Testis (tissue), 3 donors: Measurements from ENCODE around the gene CDH4. TPM values are rescaled to one million over a fixed set of nuclear protein-coding genes. Genes with fewer than 3 reads are reported as not detected.

Experiments used
- DNase-seq: peaks from one replicate; pipeline ENCODE4 v3.0.0-alpha.2; 2019
- H3K27ac ChIP-seq, 2 donors: fragments of 200-600 bp; sonication (generic); one replicate each; pipeline ENCODE4 v1.5.1; 2019
- H3K27me3 ChIP-seq: fragments of 200-600 bp; sonication (generic); one replicate; pipeline ENCODE4 v1.5.1; 2019
- H3K36me3 ChIP-seq: fragments of 200-600 bp; sonication (generic); one replicate; pipeline ENCODE4 v1.5.1; 2017; ENCODE audit warnings: low read depth; ENCODE audit errors: missing control alignments
- H3K4me1 ChIP-seq: fragments of 200-600 bp; sonication (generic); one replicate; pipeline ENCODE4 v1.5.1; 2019
- H3K4me3 ChIP-seq, 2 donors: fragments of 200-600 bp; sonication (generic); one replicate each; pipeline ENCODE4 v1.5.1; 2017 to 2019
- H3K9me3 ChIP-seq: fragments of 200-600 bp; sonication (generic); one replicate; pipeline ENCODE4 v1.5.1; 2017
- CTCF ChIP-seq, 3 experiments: fragments of 450-650 bp in 2 of 3; fragments of 200-600 bp in 1 of 3; sonication (generic) in 1 of 3; IDR thresholded peaks; one replicate each; pipeline ENCODE4 v1.5.1; 2016 to 2019; ENCODE audit warnings: antibody characterized with exemption in 3 of 3, mild to moderate bottlenecking in 2 of 3, moderate library complexity in 1 of 3
- POLR2A ChIP-seq: fragments of 450-650 bp; IDR thresholded peaks from one replicate; pipeline ENCODE4 v1.6.1; 2017; ENCODE audit warnings: antibody characterized with exemption, mild to moderate bottlenecking, moderate library complexity
- WGBS, 2 donors: methylation state at CpG; one replicate each; pipeline ENCODE4 v1.1.5; 2018; 5-methylcytosine and 5-hydroxymethylcytosine counted together
- intact Hi-C: fragments of 100-400 bp; cut with DNase I; formaldehyde crosslinking; loops from one replicate; pipeline ENCODE4 v1.15.1; 2023; ENCODE audit warnings: low total_unique reads
- polyA plus RNA-seq: library from polyadenylated mRNA; stranded (reverse); fragments of 350-450 nt; fragmentation: Illumina TruSeq; extraction: RNeasy Lipid Tissue Mini Kit (QIAGEN cat#74804); gene quantifications from one replicate; pipeline ENCODE4 v1.2.3, GENCODE V29; 2014; ENCODE audit warnings: low read depth, low replicate concordance; ENCODE audit not compliant: insufficient read depth
- total RNA-seq, 2 donors: library from RNA; depleted of rRNA; stranded (reverse); fragments of >200 nt; gene quantifications; one replicate each; pipeline ENCODE4 v1.2.3, GENCODE V29; 2016

CDH4 gene
- total and polyA plus RNA-seq, 3 donors from 2014 or later: 1.4 to 3.3 (median 1.9) TPM

- WGBS, 2 donors: 92% methylated on average over 5 to 12 of the region's 12 CpGs
- DNase-seq: no peak
- TF ChIP-seq POLR2A (no peak), CTCF (IDR thresholded peaks at IDR 0.05) (no peak)
- Histone ChIP-seq H3K27me3 (no peaks in the 10 kb centered on the region), H3K27ac (no peak overlapping the region), H3K4me3 (no peak overlapping the region), H3K36me3 (no peaks in the 10 kb centered on the region), H3K9me3 (no peaks in the 10 kb centered on the region), H3K4me1 (no peaks in the 10 kb centered on the region)
- intact Hi-C loops: no loop called here
These were observed 678.1 kb downstream of the CDH4 start for GRCh38 chr20:61929971-61930666.

GRCh38 chr20:61930776-61931475, 678.9 kb downstream of the CDH4 start:
- no peak for DNase-seq
- 90% methylated on average over 14 to 24 of the region's 28 CpGs for WGBS, 2 donors
- intact Hi-C loops: no loop called here

GRCh38 chr20:61931476-61932198, 679.6 kb downstream of the CDH4 start:
- WGBS, 2 donors: 90 to 95% methylated on average over 11 to 14 of the region's 14 CpGs
- intact Hi-C loops: no loop called here

More at GRCh38 chr20:61930776-61931475, 678.9 kb downstream of the CDH4 start:
- H3K36me3 ChIP-seq: no peaks in the 10 kb centered on the region
- H3K9me3 ChIP-seq: no peaks in the 10 kb centered on the region
- H3K4me1 ChIP-seq: no peaks in the 10 kb centered on the region
- TF ChIP-seq CTCF (IDR thresholded peaks at IDR 0.05) (no peak), POLR2A (no peak)
- H3K27ac ChIP-seq: no peak overlapping the region
- no peak overlapping the region for H3K4me3 ChIP-seq
- H3K27me3 ChIP-seq: no peaks in the 10 kb centered on the region

GRCh38 chr20:61932199-61932592, 680.1 kb downstream of the CDH4 start:
- TF ChIP-seq POLR2A (no peak), CTCF (IDR thresholded peaks at IDR 0.05) (no peak)
- Histone ChIP-seq H3K36me3 (no peaks in the 10 kb centered on the region), H3K9me3 (no peaks in the 10 kb centered on the region), H3K27ac (no peak overlapping the region), H3K27me3 (no peaks in the 10 kb centered on the region), H3K4me3 (no peak overlapping the region), H3K4me1 (no peaks in the 10 kb centered on the region)
- WGBS, 2 donors: 89 to 90% methylated on average over 9 of the region's 9 CpGs
- intact Hi-C loops: no loop called here
- DNase-seq: no peak

More at GRCh38 chr20:61931476-61932198, 679.6 kb downstream of the CDH4 start:
- H3K27me3 ChIP-seq: no peaks in the 10 kb centered on the region
- H3K36me3 ChIP-seq: no peaks in the 10 kb centered on the region
- TF ChIP-seq CTCF (IDR thresholded peaks at IDR 0.05) (no peak), POLR2A (no peak)
- no peak for DNase-seq
- H3K4me3 ChIP-seq: no peak overlapping the region
- H3K27ac ChIP-seq: no peak overlapping the region
- no peaks in the 10 kb centered on the region for H3K4me1 ChIP-seq
- H3K9me3 ChIP-seq: no peaks in the 10 kb centered on the region
